Measurements from ENCODE around the gene C3orf49. TPM values are rescaled to one million over a fixed set of nuclear protein-coding genes. Genes with fewer than 3 reads are reported as not detected.

C3orf49 gene
- total and polyA plus RNA-seq, 2 experiments from 2014 or later, result not detected

GRCh38 chr3:63808633-63809032 is 10.5 kb upstream of the C3orf49 start:
- H3K27me3 ChIP-seq, result no peaks in the 10 kb centered on the region
- TF ChIP-seq CTCF (IDR thresholded peaks at IDR 0.05; ENCODE audit: low read depth, low read length), result no peak
- H3K4me1 ChIP-seq (ENCODE audit: low read depth), result no peaks in the 10 kb centered on the region
- H3K27ac ChIP-seq, result no peak overlapping the region
- H3K4me3 ChIP-seq, result no peak overlapping the region
- no peaks in the 10 kb centered on the region for H3K36me3 ChIP-seq
- no peaks in the 10 kb centered on the region for H3K9me3 ChIP-seq (ENCODE audit: low read depth)
- DNase-seq (ENCODE audit: low read depth in 1 of 2, low spot score in 1 of 2), result no peak

- no peak for TF ChIP-seq CTCF (IDR thresholded peaks at IDR 0.05; ENCODE audit: low read depth, low read length)
- Histone ChIP-seq H3K36me3 (no peaks in the 10 kb centered on the region), H3K4me1 (ENCODE audit: low read depth) (no peaks in the 10 kb centered on the region), H3K9me3 (ENCODE audit: low read depth) (no peaks in the 10 kb centered on the region), H3K4me3 (no peak overlapping the region), H3K27me3 (no peaks in the 10 kb centered on the region), H3K27ac (no peak overlapping the region)
- no peak for DNase-seq (ENCODE audit: low read depth in 1 of 2, low spot score in 1 of 2)
Measured at GRCh38 chr3:63809607-63810006, 9.5 kb upstream of the C3orf49 start.

- Histone ChIP-seq H3K27ac (no peak overlapping the region), H3K36me3 (no peaks in the 10 kb centered on the region), H3K4me3 (no peak overlapping the region), H3K4me1 (ENCODE audit: low read depth) (no peaks in the 10 kb centered on the region), H3K27me3 (peaks cover 11% of the 10 kb centered on the region), H3K9me3 (ENCODE audit: low read depth) (no peaks in the 10 kb centered on the region)
- peak in 1 of 2 donors; percentile 42 for DNase-seq (ENCODE audit: low read depth in 1 of 2, low spot score in 1 of 2)
- TF ChIP-seq CTCF (IDR thresholded peaks at IDR 0.05; ENCODE audit: low read depth, low read length), result no peak
Measured at GRCh38 chr3:63814237-63814636, 4.9 kb upstream of the C3orf49 start.

GRCh38 chr3:63817225-63817624 is 1.9 kb upstream of the C3orf49 start:
- Histone ChIP-seq H3K27me3 (peaks cover 15% of the 10 kb centered on the region), H3K4me1 (ENCODE audit: low read depth) (no peaks in the 10 kb centered on the region), H3K27ac (no peak overlapping the region), H3K9me3 (ENCODE audit: low read depth) (no peaks in the 10 kb centered on the region), H3K4me3 (no peak overlapping the region), H3K36me3 (no peaks in the 10 kb centered on the region)
- no peak for DNase-seq (ENCODE audit: low read depth in 1 of 2, low spot score in 1 of 2)
- no peak for TF ChIP-seq CTCF (IDR thresholded peaks at IDR 0.05; ENCODE audit: low read depth, low read length)

GRCh38 chr3:63818282-63819150 is 583 bp upstream of the C3orf49 start:
- TF ChIP-seq CTCF (IDR thresholded peaks at IDR 0.05; ENCODE audit: low read depth, low read length), result peak; percentile 78
- Histone ChIP-seq H3K4me3 (no peak overlapping the region), H3K27ac (no peak overlapping the region), H3K4me1 (ENCODE audit: low read depth) (no peaks in the 10 kb centered on the region), H3K27me3 (peaks cover 15% of the 10 kb centered on the region), H3K9me3 (ENCODE audit: low read depth) (no peaks in the 10 kb centered on the region), H3K36me3 (no peaks in the 10 kb centered on the region)
- DNase-seq (ENCODE audit: low read depth in 1 of 2, low spot score in 1 of 2), result peak; percentile 74 to 76
